Transverse colon (tissue), 4 donors: Measurements from ENCODE around the gene AFAP1L2.

Source experiments
- POLR2A ChIP-seq: fragments of 450-650 bp; IDR thresholded peaks from one replicate; pipeline ENCODE4 v1.6.1; 2016; ENCODE audit warnings: antibody characterized with exemption, mild to moderate bottlenecking, moderate library complexity
- POLR2AphosphoS5 ChIP-seq, 3 donors: sonication (generic); formaldehyde crosslinking; IDR thresholded peaks; one replicate each; pipeline ENCODE4 v1.6.1; 2016; ENCODE audit warnings: antibody characterized with exemption in 3 of 3
- TF ChIP-seq, protein P1 (sequence below), 5 experiments: fragments of 200-600 bp in 3 of 5; fragments of 450-650 bp in 2 of 5; sonication (generic) in 3 of 5; IDR thresholded peaks; 1 replicate in 2 of 5; 2 replicates in 3 of 5; pipeline ENCODE4 v1.5.1; 2016 to 2017; ENCODE audit warnings: antibody characterized with exemption in 5 of 5, inconsistent platforms in 3 of 5, mild to moderate bottlenecking in 2 of 5, moderate library complexity in 1 of 5

DNA sequence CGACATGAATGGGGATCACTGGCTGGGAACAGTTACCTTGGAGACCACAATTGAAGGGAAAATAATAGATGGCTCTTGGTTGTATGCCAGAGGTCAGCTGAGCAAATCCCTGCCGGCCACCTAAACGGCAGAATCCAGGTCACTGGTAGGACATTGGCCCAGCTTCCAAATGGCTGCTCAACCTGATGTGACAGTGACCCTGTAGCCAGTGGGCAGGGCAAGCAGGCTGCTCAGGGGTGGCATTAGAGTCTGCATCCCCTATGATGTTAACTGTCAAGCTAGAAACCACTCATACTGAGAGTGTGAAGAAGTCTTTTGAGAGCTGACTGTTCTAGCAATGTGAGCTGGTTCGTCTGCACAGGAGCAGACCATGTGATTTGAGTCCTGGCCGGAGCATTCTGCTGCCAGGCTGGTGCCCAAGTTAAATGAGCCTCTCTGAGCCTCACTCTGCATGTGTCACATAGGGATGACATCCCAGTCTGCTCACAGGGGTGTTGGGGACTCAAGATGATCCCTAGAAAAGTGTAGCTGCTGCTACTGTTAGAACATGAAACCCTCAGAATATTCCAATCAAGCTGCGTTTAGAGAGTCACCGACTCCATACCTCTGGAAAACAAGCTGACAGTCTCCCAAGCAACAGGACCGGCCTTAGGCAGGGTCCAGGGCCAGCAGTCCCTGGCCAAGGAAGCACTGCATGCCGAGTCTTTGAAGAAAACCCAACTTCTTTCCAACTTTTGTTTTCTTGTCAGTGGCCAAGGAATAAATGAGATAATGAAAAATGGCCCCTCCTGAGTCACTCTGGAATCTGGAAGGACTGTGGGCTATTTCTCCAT, 95.6 kb downstream of the AFAP1L2 start:
- TF ChIP-seq POLR2A (no peak), POLR2AphosphoS5 (IDR thresholded peaks at IDR 0.05) (no peak)
- TF ChIP-seq, protein P1, sequence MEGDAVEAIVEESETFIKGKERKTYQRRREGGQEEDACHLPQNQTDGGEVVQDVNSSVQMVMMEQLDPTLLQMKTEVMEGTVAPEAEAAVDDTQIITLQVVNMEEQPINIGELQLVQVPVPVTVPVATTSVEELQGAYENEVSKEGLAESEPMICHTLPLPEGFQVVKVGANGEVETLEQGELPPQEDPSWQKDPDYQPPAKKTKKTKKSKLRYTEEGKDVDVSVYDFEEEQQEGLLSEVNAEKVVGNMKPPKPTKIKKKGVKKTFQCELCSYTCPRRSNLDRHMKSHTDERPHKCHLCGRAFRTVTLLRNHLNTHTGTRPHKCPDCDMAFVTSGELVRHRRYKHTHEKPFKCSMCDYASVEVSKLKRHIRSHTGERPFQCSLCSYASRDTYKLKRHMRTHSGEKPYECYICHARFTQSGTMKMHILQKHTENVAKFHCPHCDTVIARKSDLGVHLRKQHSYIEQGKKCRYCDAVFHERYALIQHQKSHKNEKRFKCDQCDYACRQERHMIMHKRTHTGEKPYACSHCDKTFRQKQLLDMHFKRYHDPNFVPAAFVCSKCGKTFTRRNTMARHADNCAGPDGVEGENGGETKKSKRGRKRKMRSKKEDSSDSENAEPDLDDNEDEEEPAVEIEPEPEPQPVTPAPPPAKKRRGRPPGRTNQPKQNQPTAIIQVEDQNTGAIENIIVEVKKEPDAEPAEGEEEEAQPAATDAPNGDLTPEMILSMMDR (IDR thresholded peaks at IDR 0.05) = no peak
